Measurements from ENCODE around the gene RAMACL.

GRCh38 chr6:166603043-166603690 is 16.7 kb upstream of the RAMACL start:
- TF ChIP-seq CTCF (IDR thresholded peaks at IDR 0.05; ENCODE audit: low read length) (no peak), EZH2 (IDR thresholded peaks at IDR 0.05; ENCODE audit: borderline replicate concordance, low read length) (no peak)

Data from OCI-LY1 (cell line).